ENCODE data around the gene LYZL6.

DNA sequence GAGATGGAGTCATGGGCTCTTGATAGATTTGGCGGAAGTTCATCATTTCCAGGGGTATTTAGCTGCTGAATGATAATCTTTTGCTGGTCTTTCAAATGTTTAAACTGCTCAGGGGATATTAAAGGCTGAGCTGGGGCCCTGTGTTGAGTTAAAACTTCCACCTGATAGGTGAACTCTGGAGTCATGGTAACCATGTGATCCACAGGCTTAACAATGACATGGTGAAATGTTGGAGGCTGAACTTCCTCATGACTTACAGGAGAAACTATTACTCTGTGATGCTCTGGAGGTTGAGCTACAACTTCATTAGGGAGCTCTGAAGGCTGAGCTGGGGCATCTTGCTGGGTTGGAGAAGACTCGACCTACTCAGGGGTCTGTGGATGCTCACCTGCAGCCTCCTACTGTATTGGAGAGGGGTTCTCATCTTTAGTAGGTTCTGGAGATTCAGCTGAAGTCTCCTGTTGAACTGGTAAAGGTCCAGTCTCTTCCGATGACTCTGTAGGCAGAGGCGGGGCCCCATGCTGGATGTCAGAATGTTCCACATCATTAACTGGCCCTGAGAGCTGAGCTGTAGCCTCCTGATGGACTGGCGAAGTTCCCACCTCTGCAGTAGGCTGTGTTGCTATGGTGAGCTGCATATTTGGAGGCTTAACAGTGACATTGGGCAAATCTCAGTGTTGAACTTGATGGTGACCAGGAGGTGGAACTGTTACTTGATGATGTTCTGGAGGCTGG, 37.2 kb downstream of the LYZL6 start:
- TF ChIP-seq, protein P1, sequence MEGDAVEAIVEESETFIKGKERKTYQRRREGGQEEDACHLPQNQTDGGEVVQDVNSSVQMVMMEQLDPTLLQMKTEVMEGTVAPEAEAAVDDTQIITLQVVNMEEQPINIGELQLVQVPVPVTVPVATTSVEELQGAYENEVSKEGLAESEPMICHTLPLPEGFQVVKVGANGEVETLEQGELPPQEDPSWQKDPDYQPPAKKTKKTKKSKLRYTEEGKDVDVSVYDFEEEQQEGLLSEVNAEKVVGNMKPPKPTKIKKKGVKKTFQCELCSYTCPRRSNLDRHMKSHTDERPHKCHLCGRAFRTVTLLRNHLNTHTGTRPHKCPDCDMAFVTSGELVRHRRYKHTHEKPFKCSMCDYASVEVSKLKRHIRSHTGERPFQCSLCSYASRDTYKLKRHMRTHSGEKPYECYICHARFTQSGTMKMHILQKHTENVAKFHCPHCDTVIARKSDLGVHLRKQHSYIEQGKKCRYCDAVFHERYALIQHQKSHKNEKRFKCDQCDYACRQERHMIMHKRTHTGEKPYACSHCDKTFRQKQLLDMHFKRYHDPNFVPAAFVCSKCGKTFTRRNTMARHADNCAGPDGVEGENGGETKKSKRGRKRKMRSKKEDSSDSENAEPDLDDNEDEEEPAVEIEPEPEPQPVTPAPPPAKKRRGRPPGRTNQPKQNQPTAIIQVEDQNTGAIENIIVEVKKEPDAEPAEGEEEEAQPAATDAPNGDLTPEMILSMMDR (IDR thresholded peaks at IDR 0.05; ENCODE audit: borderline replicate concordance, extremely low read depth, low read length, poor library complexity, severe bottlenecking): no peak
- TF ChIP-seq EZH2 (IDR thresholded peaks at IDR 0.05; ENCODE audit: borderline replicate concordance, low read depth, low read length, severe bottlenecking): no peak
